Effector memory CD8-positive, alpha-beta T cell (primary cell): ENCODE measurements around the gene C6orf118.

Experiments
- ATAC-seq: fragments of 150-1000 bp; cut with Tn5 transposase; replicated peaks from 2 replicates; pipeline ENCODE4 v1.10.0; 2021; ENCODE audit warnings: mild to moderate bottlenecking, moderate library complexity
- DNase-seq, 3 experiments: peaks; one replicate each; pipeline ENCODE4 v3.0.0; 2021
- H3K27ac Mint-ChIP-seq, 2 donors: one replicate each; pipeline ENCODE4 v1.8.0; 2022; ENCODE audit warnings: mild to moderate bottlenecking in 2 of 2, mixed read lengths in 2 of 2, moderate library complexity in 2 of 2
- H3K27me3 Mint-ChIP-seq, 2 donors: one replicate each; pipeline ENCODE4 v1.8.0; 2022; ENCODE audit warnings: mixed read lengths in 2 of 2
- H3K36me3 Mint-ChIP-seq: one replicate; pipeline ENCODE4 v1.8.0; 2022; ENCODE audit warnings: mild to moderate bottlenecking, moderate library complexity, mixed read lengths; ENCODE audit not compliant: insufficient read depth
- H3K4me1 Mint-ChIP-seq, 2 donors: one replicate each; pipeline ENCODE4 v1.8.0; 2022; ENCODE audit warnings: low read depth in 2 of 2, mixed read lengths in 2 of 2
- H3K4me3 Mint-ChIP-seq, 2 donors: one replicate each; pipeline ENCODE4 v1.8.0; 2022; ENCODE audit warnings: mild to moderate bottlenecking in 2 of 2, mixed read lengths in 2 of 2, moderate library complexity in 2 of 2
- H3K9me3 Mint-ChIP-seq, 2 donors: one replicate each; pipeline ENCODE4 v1.8.0; 2022; ENCODE audit warnings: mixed read lengths in 2 of 2

Gene C6orf118

DNA sequence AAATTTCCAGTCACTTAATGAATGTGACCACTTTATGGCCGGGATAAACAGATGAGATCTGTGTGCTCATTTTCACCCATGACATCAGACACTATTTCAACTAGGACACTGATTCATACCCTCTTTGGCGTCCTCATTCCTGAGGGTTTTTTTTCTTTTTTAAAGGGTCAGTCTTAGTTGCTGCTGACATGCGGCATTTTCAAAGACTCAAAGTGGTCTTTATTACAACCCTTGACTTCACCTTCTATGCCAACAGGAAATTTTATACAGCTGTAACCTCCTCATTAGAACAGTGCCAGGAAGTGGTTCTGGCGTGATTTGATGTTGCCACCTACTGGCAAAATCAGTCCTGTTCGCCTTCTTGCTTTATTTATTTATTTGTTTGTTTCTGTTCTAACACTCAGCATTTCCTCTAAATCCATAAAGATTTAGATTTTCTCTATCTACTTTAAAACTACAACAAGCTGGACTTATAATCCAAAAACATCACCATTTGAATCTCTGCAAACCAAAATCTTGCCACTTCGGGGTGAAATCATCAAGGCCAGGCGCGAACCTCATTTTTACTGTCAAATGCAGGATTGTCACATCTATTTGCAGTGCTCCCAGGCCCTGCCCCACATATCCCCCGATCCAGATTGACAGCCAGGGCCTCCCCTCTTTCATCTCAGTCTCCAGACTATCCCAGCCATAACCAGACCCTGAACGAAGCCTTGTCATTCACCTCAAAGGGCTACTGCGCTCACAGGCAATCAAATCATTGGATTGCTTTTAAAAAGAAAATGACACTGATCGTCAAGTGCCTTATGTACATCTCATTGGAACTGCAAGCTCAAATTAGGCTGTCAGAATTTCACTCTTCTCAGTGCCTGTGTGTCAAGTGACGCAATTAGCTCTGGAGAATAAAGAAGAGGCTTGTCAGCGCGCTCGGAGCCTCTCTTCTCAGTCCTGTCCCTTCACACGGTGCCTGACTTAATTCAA, 77.5 kb downstream of the C6orf118 start:
- ATAC-seq (no peak), DNase-seq (no peak)
- H3K4me3 Mint-ChIP-seq, result no peak overlapping the region
- H3K9me3 Mint-ChIP-seq, result peaks cover 8 to 30% of the 10 kb centered on the region in 2 donors
- H3K27me3 Mint-ChIP-seq, result no peaks in the 10 kb centered on the region
- H3K36me3 Mint-ChIP-seq, result no peaks in the 10 kb centered on the region
- no peaks in the 10 kb centered on the region for H3K4me1 Mint-ChIP-seq
- no peak overlapping the region for H3K27ac Mint-ChIP-seq

DNA sequence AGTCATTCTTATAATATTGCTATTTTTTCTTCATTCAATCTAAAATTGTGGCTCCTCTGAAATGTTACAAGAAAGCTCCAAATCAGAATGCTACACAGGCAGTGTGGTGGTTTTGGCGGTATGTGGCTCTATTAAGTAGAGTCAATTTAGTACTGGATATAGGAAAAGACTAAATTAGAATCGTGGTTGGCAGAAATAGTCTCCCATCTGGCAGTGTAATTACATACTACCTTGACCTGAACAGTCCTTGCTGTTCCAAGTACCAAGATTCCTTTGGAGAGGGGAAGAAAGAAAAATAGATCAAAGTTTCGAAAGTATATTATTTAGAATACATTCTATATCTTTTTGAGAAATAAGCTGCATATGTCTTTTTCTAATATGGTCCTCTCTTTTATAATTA, 78.2 kb downstream of the C6orf118 start:
- no peak overlapping the region for H3K27ac Mint-ChIP-seq
- no peaks in the 10 kb centered on the region for H3K27me3 Mint-ChIP-seq
- no peaks in the 10 kb centered on the region for H3K4me1 Mint-ChIP-seq
- ATAC-seq (no peak), DNase-seq (no peak)
- no peak overlapping the region for H3K4me3 Mint-ChIP-seq
- H3K36me3 Mint-ChIP-seq, result no peaks in the 10 kb centered on the region
- H3K9me3 Mint-ChIP-seq, result peaks cover 8 to 28% of the 10 kb centered on the region in 2 donors
